ENCODE data around the gene DLL3. TPM values are rescaled to one million over a fixed set of nuclear protein-coding genes. Genes with fewer than 3 reads are reported as not detected.

DLL3 gene
- total and polyA plus RNA-seq, 10 of the 15 experiments (the other 5 are each of a cell fraction or from before 2014, with no cell fraction given), result 0.18 to 2.0 (median 0.95) TPM

DNA sequence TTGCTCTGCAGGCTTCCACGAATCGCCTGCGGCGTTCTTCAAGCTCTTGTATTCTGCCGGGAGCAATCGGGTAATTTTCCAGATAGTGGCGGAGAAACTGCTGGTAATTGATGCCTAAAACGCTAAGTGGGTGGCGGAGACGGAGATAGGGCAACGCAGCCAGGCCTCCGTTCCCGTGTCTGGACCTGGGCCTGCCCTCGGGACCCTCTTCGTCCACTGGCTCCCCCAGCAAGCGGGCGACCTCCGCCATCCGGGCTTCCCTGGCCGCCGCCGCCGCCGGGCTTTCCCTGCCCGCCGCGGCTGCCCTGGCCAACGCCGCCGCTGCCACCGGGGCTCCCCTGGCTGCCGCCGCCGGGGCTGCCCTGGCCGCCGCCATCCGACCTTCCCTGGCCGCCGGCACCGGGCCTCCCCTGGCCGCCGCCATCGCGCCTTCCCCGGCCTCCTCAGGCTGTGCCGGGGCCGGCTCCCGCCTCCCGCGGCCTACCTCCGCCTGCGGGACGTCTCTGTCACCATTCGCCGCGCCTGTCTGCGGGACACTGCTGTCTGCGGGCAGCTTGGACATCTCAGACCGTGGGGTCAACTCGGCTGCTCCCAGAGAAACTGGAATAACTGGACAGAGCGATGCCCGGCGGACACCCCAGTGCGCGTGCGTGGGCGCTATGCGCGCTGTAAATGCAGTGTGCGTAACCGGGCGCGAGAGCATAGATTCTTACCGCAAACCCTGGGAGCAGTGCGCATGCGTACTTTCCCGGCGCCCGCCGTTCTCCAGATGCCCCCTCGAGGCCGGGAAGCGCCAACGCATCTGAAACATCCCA lies 41.0 kb downstream of the DLL3 start, which contains the start of gene EID2 (continued):
- TF ChIP-seq SP1 (IDR thresholded peaks at IDR 0.05; ENCODE audit: low read depth, low read length) (no peak), EED (IDR thresholded peaks at IDR 0.05; ENCODE audit: low read depth) (peak; percentile 54), POLR2A (IDR thresholded peaks at IDR 0.05; ENCODE audit: low read depth, low read length) (peak; percentile 87), SMARCA5 (IDR thresholded peaks at IDR 0.05) (peak; percentile 21), IRF4 (IDR thresholded peaks at IDR 0.05; ENCODE audit: low read depth, low read length) (no peak), RUNX3 (IDR thresholded peaks at IDR 0.05; ENCODE audit: low read length) (peak; percentile 77), TARDBP (IDR thresholded peaks at IDR 0.05; ENCODE audit: borderline replicate concordance) (no peak), ZNF622 (IDR thresholded peaks at IDR 0.05) (no peak), TCF3 (IDR thresholded peaks at IDR 0.05; ENCODE audit: borderline replicate concordance, insufficient read depth, low read depth, low read length) (no peak), BRCA1 (IDR thresholded peaks at IDR 0.05; ENCODE audit: low read depth, low read length) (no peak), JUNB (IDR thresholded peaks at IDR 0.05) (no peak), RBBP5 (conservative IDR thresholded peaks at IDR 0.05) (no peak), ZNF274 (IDR thresholded peaks at IDR 0.05; ENCODE audit: insufficient read depth, insufficient read length) (no peak), YBX1 (IDR thresholded peaks at IDR 0.05) (no peak), ZNF24 (IDR thresholded peaks at IDR 0.05) (no peak)
- TF ChIP-seq, protein P1, sequence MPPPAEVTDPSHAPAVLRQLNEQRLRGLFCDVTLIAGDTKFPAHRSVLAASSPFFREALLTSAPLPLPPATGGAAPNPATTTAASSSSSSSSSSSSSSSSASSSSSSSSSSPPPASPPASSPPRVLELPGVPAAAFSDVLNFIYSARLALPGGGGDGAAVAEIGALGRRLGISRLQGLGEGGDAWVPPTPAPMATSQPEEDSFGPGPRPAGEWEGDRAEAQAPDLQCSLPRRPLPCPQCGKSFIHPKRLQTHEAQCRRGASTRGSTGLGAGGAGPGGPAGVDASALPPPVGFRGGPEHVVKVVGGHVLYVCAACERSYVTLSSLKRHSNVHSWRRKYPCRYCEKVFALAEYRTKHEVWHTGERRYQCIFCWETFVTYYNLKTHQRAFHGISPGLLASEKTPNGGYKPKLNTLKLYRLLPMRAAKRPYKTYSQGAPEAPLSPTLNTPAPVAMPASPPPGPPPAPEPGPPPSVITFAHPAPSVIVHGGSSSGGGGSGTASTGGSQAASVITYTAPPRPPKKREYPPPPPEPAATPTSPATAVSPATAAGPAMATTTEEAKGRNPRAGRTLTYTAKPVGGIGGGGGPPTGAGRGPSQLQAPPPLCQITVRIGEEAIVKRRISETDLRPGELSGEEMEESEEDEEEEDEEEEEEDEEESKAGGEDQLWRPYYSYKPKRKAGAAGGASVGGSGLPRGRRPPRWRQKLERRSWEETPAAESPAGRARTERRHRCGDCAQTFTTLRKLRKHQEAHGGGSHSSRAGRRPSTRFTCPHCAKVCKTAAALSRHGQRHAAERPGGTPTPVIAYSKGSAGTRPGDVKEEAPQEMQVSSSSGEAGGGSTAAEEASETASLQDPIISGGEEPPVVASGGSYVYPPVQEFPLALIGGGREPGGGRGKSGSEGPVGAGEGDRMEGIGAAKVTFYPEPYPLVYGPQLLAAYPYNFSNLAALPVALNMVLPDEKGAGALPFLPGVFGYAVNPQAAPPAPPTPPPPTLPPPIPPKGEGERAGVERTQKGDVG (CRISPR knock-in tag; IDR thresholded peaks at IDR 0.05), result no peak
- TF ChIP-seq, protein P2, sequence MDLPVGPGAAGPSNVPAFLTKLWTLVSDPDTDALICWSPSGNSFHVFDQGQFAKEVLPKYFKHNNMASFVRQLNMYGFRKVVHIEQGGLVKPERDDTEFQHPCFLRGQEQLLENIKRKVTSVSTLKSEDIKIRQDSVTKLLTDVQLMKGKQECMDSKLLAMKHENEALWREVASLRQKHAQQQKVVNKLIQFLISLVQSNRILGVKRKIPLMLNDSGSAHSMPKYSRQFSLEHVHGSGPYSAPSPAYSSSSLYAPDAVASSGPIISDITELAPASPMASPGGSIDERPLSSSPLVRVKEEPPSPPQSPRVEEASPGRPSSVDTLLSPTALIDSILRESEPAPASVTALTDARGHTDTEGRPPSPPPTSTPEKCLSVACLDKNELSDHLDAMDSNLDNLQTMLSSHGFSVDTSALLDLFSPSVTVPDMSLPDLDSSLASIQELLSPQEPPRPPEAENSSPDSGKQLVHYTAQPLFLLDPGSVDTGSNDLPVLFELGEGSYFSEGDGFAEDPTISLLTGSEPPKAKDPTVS (IDR thresholded peaks at IDR 0.05; ENCODE audit: low read depth, low read length), result no peak
- TF ChIP-seq, protein P3, sequence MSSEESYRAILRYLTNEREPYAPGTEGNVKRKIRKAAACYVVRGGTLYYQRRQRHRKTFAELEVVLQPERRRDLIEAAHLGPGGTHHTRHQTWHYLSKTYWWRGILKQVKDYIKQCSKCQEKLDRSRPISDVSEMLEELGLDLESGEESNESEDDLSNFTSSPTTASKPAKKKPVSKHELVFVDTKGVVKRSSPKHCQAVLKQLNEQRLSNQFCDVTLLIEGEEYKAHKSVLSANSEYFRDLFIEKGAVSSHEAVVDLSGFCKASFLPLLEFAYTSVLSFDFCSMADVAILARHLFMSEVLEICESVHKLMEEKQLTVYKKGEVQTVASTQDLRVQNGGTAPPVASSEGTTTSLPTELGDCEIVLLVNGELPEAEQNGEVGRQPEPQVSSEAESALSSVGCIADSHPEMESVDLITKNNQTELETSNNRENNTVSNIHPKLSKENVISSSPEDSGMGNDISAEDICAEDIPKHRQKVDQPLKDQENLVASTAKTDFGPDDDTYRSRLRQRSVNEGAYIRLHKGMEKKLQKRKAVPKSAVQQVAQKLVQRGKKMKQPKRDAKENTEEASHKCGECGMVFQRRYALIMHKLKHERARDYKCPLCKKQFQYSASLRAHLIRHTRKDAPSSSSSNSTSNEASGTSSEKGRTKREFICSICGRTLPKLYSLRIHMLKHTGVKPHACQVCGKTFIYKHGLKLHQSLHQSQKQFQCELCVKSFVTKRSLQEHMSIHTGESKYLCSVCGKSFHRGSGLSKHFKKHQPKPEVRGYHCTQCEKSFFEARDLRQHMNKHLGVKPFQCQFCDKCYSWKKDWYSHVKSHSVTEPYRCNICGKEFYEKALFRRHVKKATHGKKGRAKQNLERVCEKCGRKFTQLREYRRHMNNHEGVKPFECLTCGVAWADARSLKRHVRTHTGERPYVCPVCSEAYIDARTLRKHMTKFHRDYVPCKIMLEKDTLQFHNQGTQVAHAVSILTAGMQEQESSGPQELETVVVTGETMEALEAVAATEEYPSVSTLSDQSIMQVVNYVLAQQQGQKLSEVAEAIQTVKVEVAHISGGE (CRISPR knock-in tag; IDR thresholded peaks at IDR 0.05), result no peak
- TF ChIP-seq, protein P4, sequence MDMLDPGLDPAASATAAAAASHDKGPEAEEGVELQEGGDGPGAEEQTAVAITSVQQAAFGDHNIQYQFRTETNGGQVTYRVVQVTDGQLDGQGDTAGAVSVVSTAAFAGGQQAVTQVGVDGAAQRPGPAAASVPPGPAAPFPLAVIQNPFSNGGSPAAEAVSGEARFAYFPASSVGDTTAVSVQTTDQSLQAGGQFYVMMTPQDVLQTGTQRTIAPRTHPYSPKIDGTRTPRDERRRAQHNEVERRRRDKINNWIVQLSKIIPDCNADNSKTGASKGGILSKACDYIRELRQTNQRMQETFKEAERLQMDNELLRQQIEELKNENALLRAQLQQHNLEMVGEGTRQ (IDR thresholded peaks at IDR 0.05; ENCODE audit: borderline replicate concordance, low read depth, low read length), result no peak
- TF ChIP-seq, protein P5, sequence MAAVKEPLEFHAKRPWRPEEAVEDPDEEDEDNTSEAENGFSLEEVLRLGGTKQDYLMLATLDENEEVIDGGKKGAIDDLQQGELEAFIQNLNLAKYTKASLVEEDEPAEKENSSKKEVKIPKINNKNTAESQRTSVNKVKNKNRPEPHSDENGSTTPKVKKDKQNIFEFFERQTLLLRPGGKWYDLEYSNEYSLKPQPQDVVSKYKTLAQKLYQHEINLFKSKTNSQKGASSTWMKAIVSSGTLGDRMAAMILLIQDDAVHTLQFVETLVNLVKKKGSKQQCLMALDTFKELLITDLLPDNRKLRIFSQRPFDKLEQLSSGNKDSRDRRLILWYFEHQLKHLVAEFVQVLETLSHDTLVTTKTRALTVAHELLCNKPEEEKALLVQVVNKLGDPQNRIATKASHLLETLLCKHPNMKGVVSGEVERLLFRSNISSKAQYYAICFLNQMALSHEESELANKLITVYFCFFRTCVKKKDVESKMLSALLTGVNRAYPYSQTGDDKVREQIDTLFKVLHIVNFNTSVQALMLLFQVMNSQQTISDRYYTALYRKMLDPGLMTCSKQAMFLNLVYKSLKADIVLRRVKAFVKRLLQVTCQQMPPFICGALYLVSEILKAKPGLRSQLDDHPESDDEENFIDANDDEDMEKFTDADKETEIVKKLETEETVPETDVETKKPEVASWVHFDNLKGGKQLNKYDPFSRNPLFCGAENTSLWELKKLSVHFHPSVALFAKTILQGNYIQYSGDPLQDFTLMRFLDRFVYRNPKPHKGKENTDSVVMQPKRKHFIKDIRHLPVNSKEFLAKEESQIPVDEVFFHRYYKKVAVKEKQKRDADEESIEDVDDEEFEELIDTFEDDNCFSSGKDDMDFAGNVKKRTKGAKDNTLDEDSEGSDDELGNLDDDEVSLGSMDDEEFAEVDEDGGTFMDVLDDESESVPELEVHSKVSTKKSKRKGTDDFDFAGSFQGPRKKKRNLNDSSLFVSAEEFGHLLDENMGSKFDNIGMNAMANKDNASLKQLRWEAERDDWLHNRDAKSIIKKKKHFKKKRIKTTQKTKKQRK (IDR thresholded peaks at IDR 0.05; ENCODE audit: low read depth, low read length), result no peak
